Neural progenitor cell (in vitro differentiated cells): Measurements from ENCODE around the gene KCNJ15.

Experiments
- EZH2phosphoT487 ChIP-seq: fragments of 200-600 bp; sonication (generic); IDR thresholded peaks from 2 replicates; pipeline ENCODE4 v1.6.1; 2017; ENCODE audit warnings: antibody characterized with exemption
- TF ChIP-seq, protein P1 (sequence below): fragments of 200-600 bp; sonication (generic); IDR thresholded peaks from 2 replicates; pipeline ENCODE4 v1.5.1; 2017; ENCODE audit warnings: antibody characterized with exemption, mild to moderate bottlenecking

DNA sequence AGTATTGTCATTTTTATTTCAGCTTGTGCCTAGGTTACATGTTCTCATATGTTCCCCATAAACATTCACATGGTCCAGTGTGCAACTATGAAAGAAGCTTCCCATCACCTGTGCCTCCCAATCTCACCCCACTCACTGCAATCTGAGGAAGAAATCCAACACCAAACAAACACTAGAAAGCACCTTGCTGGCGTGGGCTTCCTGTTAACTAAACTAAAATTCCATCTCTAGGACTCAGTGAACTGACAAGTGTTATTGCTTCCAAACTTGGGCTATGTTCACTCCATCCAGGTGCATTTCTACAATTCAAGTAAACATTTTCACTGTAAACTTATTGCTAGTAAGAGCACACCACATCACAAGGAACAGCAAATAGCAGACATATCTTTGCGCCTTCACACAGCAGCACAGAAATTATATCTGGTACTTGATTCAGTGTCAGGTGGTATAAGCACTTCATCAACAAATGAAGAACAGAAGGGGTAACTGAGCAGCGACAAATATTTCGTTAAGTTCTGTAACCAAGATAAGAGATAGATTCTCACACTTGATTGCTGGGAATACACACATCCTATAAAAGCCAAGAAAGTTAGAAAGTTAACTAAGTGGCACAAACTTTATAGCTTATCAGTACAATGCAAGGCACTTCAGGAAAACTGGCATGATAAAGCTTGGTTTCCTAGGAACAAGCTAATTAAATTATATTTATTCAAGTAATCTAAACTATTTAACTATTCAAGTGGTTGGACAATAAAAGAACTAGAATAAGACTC lies 8.9 kb upstream of the KCNJ15 start:
- TF ChIP-seq, protein P1, sequence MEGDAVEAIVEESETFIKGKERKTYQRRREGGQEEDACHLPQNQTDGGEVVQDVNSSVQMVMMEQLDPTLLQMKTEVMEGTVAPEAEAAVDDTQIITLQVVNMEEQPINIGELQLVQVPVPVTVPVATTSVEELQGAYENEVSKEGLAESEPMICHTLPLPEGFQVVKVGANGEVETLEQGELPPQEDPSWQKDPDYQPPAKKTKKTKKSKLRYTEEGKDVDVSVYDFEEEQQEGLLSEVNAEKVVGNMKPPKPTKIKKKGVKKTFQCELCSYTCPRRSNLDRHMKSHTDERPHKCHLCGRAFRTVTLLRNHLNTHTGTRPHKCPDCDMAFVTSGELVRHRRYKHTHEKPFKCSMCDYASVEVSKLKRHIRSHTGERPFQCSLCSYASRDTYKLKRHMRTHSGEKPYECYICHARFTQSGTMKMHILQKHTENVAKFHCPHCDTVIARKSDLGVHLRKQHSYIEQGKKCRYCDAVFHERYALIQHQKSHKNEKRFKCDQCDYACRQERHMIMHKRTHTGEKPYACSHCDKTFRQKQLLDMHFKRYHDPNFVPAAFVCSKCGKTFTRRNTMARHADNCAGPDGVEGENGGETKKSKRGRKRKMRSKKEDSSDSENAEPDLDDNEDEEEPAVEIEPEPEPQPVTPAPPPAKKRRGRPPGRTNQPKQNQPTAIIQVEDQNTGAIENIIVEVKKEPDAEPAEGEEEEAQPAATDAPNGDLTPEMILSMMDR: no peak
- no peak for TF ChIP-seq EZH2phosphoT487
